Thymus (tissue), 2 donors: ENCODE measurements around the gene IL25. TPM values are rescaled to one million over a fixed set of nuclear protein-coding genes. Genes with fewer than 3 reads are reported as not detected.

Experiments used
- polyA plus RNA-seq: library from polyadenylated mRNA; stranded (reverse); fragments of 200-250 nt; gene quantifications from one replicate; pipeline ENCODE4 v1.2.3, GENCODE V29; 2013
- total RNA-seq: library from RNA; stranded (reverse); fragments of 120-200 nt; gene quantifications from one replicate; pipeline ENCODE4 v1.2.4, GENCODE V29; 2013
- donor health status: healthy.

The IL25 gene
- total and polyA plus RNA-seq, 2 donors: 0.07 TPM; not detected in 1

Other genes with a start within 250 kb of the IL25 start
- gene SLC7A8, start 189.1 kb upstream of the IL25 start, total RNA-seq: 3.2 TPM
- 15.0 TPM for gene SLC7A8, start 189.1 kb upstream of the IL25 start, polyA plus RNA-seq
- gene RNF212B, start 134.9 kb upstream of the IL25 start, total RNA-seq: 0.05 TPM
- 0.07 TPM for gene RNF212B, start 134.9 kb upstream of the IL25 start, polyA plus RNA-seq
- gene HOMEZ, start 86.7 kb upstream of the IL25 start, total RNA-seq: 10.6 TPM
- gene HOMEZ, start 86.7 kb upstream of the IL25 start, polyA plus RNA-seq: 10.2 TPM
- 6.6 TPM for gene PPP1R3E, start 70.0 kb upstream of the IL25 start, total RNA-seq
- gene PPP1R3E, start 70.0 kb upstream of the IL25 start, polyA plus RNA-seq: 43.1 TPM
- gene BCL2L2, start 66.0 kb upstream of the IL25 start, total RNA-seq: 5.5 TPM
- gene BCL2L2, start 66.0 kb upstream of the IL25 start, polyA plus RNA-seq: 20.6 TPM
- 96.4 TPM for gene PABPN1, start 51.4 kb upstream of the IL25 start, total RNA-seq
- gene PABPN1, start 51.4 kb upstream of the IL25 start, polyA plus RNA-seq: 164 TPM
- gene SLC22A17, start 19.9 kb upstream of the IL25 start, total RNA-seq: 1.2 TPM
- gene SLC22A17, start 19.9 kb upstream of the IL25 start, polyA plus RNA-seq: 6.3 TPM
- 1.6 TPM for gene EFS, start 7.6 kb upstream of the IL25 start, total RNA-seq
- 5.2 TPM for gene EFS, start 7.6 kb upstream of the IL25 start, polyA plus RNA-seq
- 0.05 TPM for gene CMTM5, start 4.2 kb downstream of the IL25 start, total RNA-seq
- 0.37 TPM for gene CMTM5, start 4.2 kb downstream of the IL25 start, polyA plus RNA-seq
- 0.05 TPM for gene MYH6, start 35.5 kb downstream of the IL25 start, total RNA-seq
- 0.25 TPM for gene MYH6, start 35.5 kb downstream of the IL25 start, polyA plus RNA-seq
- 0.09 TPM for gene MYH7, start 62.9 kb downstream of the IL25 start, total RNA-seq
- gene MYH7, start 62.9 kb downstream of the IL25 start, polyA plus RNA-seq: 0.46 TPM
- gene NGDN, start 96.9 kb downstream of the IL25 start, total RNA-seq: 66.0 TPM
- gene NGDN, start 96.9 kb downstream of the IL25 start, polyA plus RNA-seq: 49.6 TPM
- 0.24 TPM for gene ZFHX2, start 179.0 kb downstream of the IL25 start, total RNA-seq
- 0.48 TPM for gene ZFHX2, start 179.0 kb downstream of the IL25 start, polyA plus RNA-seq
- 6.7 TPM for gene THTPA, start 183.5 kb downstream of the IL25 start, total RNA-seq
- gene THTPA, start 183.5 kb downstream of the IL25 start, polyA plus RNA-seq: 8.8 TPM
- gene AP1G2, start 195.0 kb downstream of the IL25 start, total RNA-seq: 55.0 TPM
- 313 TPM for gene AP1G2, start 195.0 kb downstream of the IL25 start, polyA plus RNA-seq
- gene JPH4, start 206.0 kb downstream of the IL25 start, total RNA-seq: 0.14 TPM
- gene JPH4, start 206.0 kb downstream of the IL25 start, polyA plus RNA-seq: 0.59 TPM